ENCODE results near the gene C15orf39. TPM values are rescaled to one million over a fixed set of nuclear protein-coding genes. Genes with fewer than 3 reads are reported as not detected.

Gene C15orf39
- total and polyA plus RNA-seq, 3 donors from 2014 or later: 167 to 321 (median 168) TPM

- Histone ChIP-seq H3K36me3 (ENCODE audit: low read depth, missing control alignments) (no peaks in the 10 kb centered on the region), H3K27ac (no peak overlapping the region), H3K27me3 (no peaks in the 10 kb centered on the region), H3K9me3 (no peaks in the 10 kb centered on the region), H3K4me3 (no peak overlapping the region), H3K4me1 (peaks cover 57% of the 10 kb centered on the region)
- intact Hi-C loops (cut with DNase I; ENCODE audit: low total_unique reads): no loop called here
- TF ChIP-seq POLR2A (IDR thresholded peaks at IDR 0.05) (no peak), CTCF (IDR thresholded peaks at IDR 0.05) (no peak)
- WGBS, 2 donors: 61% methylated on average over 11 of the region's 11 CpGs; no CpG with 5 or more reads in 1 of the 2 donors
- no peak for DNase-seq
These were observed 4.3 kb downstream of the C15orf39 start for GRCh38 chr15:75206006-75206405.

GRCh38 chr15:75206803-75207617 is 5.3 kb downstream of the C15orf39 start:
- Histone ChIP-seq H3K27me3 (no peaks in the 10 kb centered on the region), H3K4me3 (no peak overlapping the region), H3K4me1 (peaks cover 61% of the 10 kb centered on the region), H3K36me3 (ENCODE audit: low read depth, missing control alignments) (no peaks in the 10 kb centered on the region), H3K27ac (no peak overlapping the region), H3K9me3 (no peaks in the 10 kb centered on the region)
- no peak for TF ChIP-seq POLR2A (IDR thresholded peaks at IDR 0.05)
- no peak for TF ChIP-seq CTCF (IDR thresholded peaks at IDR 0.05)
- 40 to 52% methylated on average over 1 to 13 of the region's 19 CpGs for WGBS, 2 donors
- no peak for DNase-seq
- intact Hi-C loops (cut with DNase I; ENCODE audit: low total_unique reads): no loop called here

- intact Hi-C loops (cut with DNase I; ENCODE audit: low total_unique reads): no loop called here
- TF ChIP-seq CTCF (IDR thresholded peaks at IDR 0.05): no peak
- TF ChIP-seq POLR2A (IDR thresholded peaks at IDR 0.05): no peak
- WGBS, 2 donors: 41 to 69% methylated on average over 12 to 20 of the region's 20 CpGs
- Histone ChIP-seq H3K9me3 (no peaks in the 10 kb centered on the region), H3K27ac (no peak overlapping the region), H3K27me3 (no peaks in the 10 kb centered on the region), H3K4me1 (peaks cover 64% of the 10 kb centered on the region), H3K4me3 (no peak overlapping the region), H3K36me3 (ENCODE audit: low read depth, missing control alignments) (no peaks in the 10 kb centered on the region)
- DNase-seq: no peak
These were observed 6.2 kb downstream of the C15orf39 start for GRCh38 chr15:75207618-75208500.

GRCh38 chr15:75208501-75209288 is 7.0 kb downstream of the C15orf39 start:
- Histone ChIP-seq H3K4me3 (no peak overlapping the region), H3K27me3 (no peaks in the 10 kb centered on the region), H3K4me1 (peaks cover 59% of the 10 kb centered on the region), H3K36me3 (ENCODE audit: low read depth, missing control alignments) (no peaks in the 10 kb centered on the region), H3K9me3 (no peaks in the 10 kb centered on the region), H3K27ac (no peak overlapping the region)
- DNase-seq: no peak
- TF ChIP-seq CTCF (IDR thresholded peaks at IDR 0.05) (no peak), POLR2A (IDR thresholded peaks at IDR 0.05) (no peak)
- intact Hi-C loops (cut with DNase I; ENCODE audit: low total_unique reads): no loop called here
- 60 to 70% methylated on average over 21 to 32 of the region's 32 CpGs for WGBS, 2 donors
